H1 (cell line): Measurements from ENCODE around the gene PPCDC. TPM values are rescaled to one million over a fixed set of nuclear protein-coding genes. Genes with fewer than 3 reads are reported as not detected.
A peak's percentile ranks its signal among the peaks of the same experiment; 100 is the strongest.

Experiments
- BACH1 ChIP-seq: IDR thresholded peaks from 2 replicates; pipeline ENCODE4 v1.6.1; 2012; ENCODE audit warnings: low read length, improper control_type of control experiment
- BRCA1 ChIP-seq: IDR thresholded peaks from 2 replicates; pipeline ENCODE4 v1.6.1; 2012; ENCODE audit warnings: low read depth, low read length, improper control_type of control experiment
- CHD2 ChIP-seq: IDR thresholded peaks from 2 replicates; pipeline ENCODE4 v1.6.1; 2012; ENCODE audit warnings: low read length, improper control_type of control experiment
- CREB1 ChIP-seq: IDR thresholded peaks from 2 replicates; pipeline ENCODE4 v1.6.1; 2012; ENCODE audit warnings: inconsistent platforms
- E2F6 ChIP-seq: IDR thresholded peaks from 2 replicates; pipeline ENCODE4 v1.6.1; 2012; ENCODE audit warnings: inconsistent platforms
- GABPA ChIP-seq: IDR thresholded peaks from 2 replicates; pipeline ENCODE4 v1.6.1; 2011; ENCODE audit warnings: mild to moderate bottlenecking, low read length, moderate library complexity, borderline replicate concordance; ENCODE audit not compliant: insufficient read depth
- HDAC2 ChIP-seq, 2 experiments: fragments of 300-600 bp in 1 of 2; sonication (generic) in 1 of 2; IDR thresholded peaks; 2 replicates each; pipeline ENCODE4 v1.6.1; 2011 to 2012; ENCODE audit warnings: low read depth in 2 of 2, low read length in 2 of 2, mild to moderate bottlenecking in 2 of 2, moderate library complexity in 2 of 2, borderline replicate concordance in 1 of 2, inconsistent platforms in 1 of 2
- JUN ChIP-seq: IDR thresholded peaks from 2 replicates; pipeline ENCODE4 v1.6.1; 2011; ENCODE audit warnings: low read depth, mild to moderate bottlenecking, improper control_type of control experiment, low read length
- KDM1A ChIP-seq: fragments of 200-600, 300-600 bp; sonication (generic); IDR thresholded peaks from 2 replicates; pipeline ENCODE4 v1.7.1; 2016; ENCODE audit warnings: mild to moderate bottlenecking, low read length, borderline replicate concordance
- KDM4A ChIP-seq: IDR thresholded peaks from one replicate; pipeline ENCODE4 v1.7.1; 2012; ENCODE audit warnings: low read depth, mild to moderate bottlenecking, moderate library complexity, low read length, inconsistent platforms; ENCODE audit not compliant: severe bottlenecking
- PHF8 ChIP-seq: fragments of 200-600 bp; sonication (generic); conservative IDR thresholded peaks from 2 replicates; pipeline ENCODE4 v1.7.1; 2012; ENCODE audit warnings: low read depth, mild to moderate bottlenecking, inconsistent platforms, low read length, moderate library complexity
- SIN3A ChIP-seq, 2 experiments: IDR thresholded peaks in 1 of 2; conservative IDR thresholded peaks in 1 of 2; 2 replicates each; pipeline ENCODE4 v1.6.1; 2011 to 2012; ENCODE audit warnings: low read length in 2 of 2, improper control_type of control experiment in 1 of 2, low read depth in 1 of 2, mild to moderate bottlenecking in 1 of 2
- TAF1 ChIP-seq: IDR thresholded peaks from 2 replicates; pipeline ENCODE4 v1.6.1; 2011; ENCODE audit warnings: mild to moderate bottlenecking, low read depth, low read length
- TBP ChIP-seq: IDR thresholded peaks from 2 replicates; pipeline ENCODE4 v1.6.1; 2011; ENCODE audit warnings: low read depth, low read length, improper control_type of control experiment
- TEAD4 ChIP-seq: IDR thresholded peaks from 2 replicates; pipeline ENCODE4 v1.6.1; 2012; ENCODE audit warnings: low read depth, low read length, inconsistent platforms, mixed read lengths
- YY1 ChIP-seq: IDR thresholded peaks from 2 replicates; pipeline ENCODE4 v1.6.1; 2011; ENCODE audit warnings: low read depth, mild to moderate bottlenecking, low read length
- ZNF274 ChIP-seq: IDR thresholded peaks from 2 replicates; pipeline ENCODE4 v1.7.0; 2012; ENCODE audit warnings: low read length, borderline replicate concordance; ENCODE audit errors: extremely low read depth
- polyA plus RNA-seq, 7 experiments: library from polyadenylated mRNA; depleted of rRNA in 3 of 7; stranded (reverse) in 5 of 7; unstranded in 2 of 7; fragments of >200 nt in 5 of 7; fragments of 200-250 nt in 2 of 7; gene quantifications; 1 replicate in 5 of 7; 2 replicates in 1 of 7; 4 replicates in 1 of 7; pipeline versions ENCODE4 v1.2.1 to v1.2.3, GENCODE V29; 2011 to 2013; ENCODE audit warnings: missing spikeins in 2 of 7, mixed read lengths in 2 of 7
- total RNA-seq: library from RNA; stranded (reverse); fragmentation: NEBNext Ultra II Directional; extraction: Animal tissue kit (Norgen Biotek cat#: 25700); gene quantifications from 2 replicates; pipeline ENCODE4 v1.2.1, GENCODE V29; 2021

The PPCDC gene
- total and polyA plus RNA-seq, 2 of the 8 experiments (the other 6 are each of a cell fraction or from before 2014, with no cell fraction given), result 11.3 to 29.7 TPM

GRCh38 chr15:74995182-74995778 lies 28.1 kb upstream of the PPCDC start, which contains the start of gene SCAMP5 (continued):
- TF ChIP-seq PHF8 (peak; percentile 68; the same call in 1 of the 2 replicates), TEAD4 (peak; percentile 78), JUN (no peak), HDAC2 (IDR thresholded peaks at IDR 0.05; ENCODE audit: borderline replicate concordance in 1 of 2, low read depth in 2 of 2, low read length in 2 of 2) (0 out of 4 replicates have a peak, but pooled peaks of 1 of the 2 experiments have one; percentile 66), ZNF274 (no peak), BRCA1 (peak; percentile 97), CREB1 (peak; percentile 52), KDM1A (peak; percentile 83), TBP (0 out of 2 replicates have a peak, but pooled peaks have one; percentile 32), GABPA (peak; percentile 35; the same call in 1 of the 2 replicates), TAF1 (peak; percentile 71), CHD2 (peak; percentile 98), BACH1 (no peak), KDM4A (peak; percentile 80), E2F6 (0 out of 2 replicates have a peak, but pooled peaks have one; percentile 19), SIN3A (conservative IDR thresholded peaks at IDR 0.05 in 1 of 2, IDR thresholded peaks at IDR 0.05 in 1 of 2; ENCODE audit: low read depth in 1 of 2, low read length in 2 of 2) (peak; percentile 96 to 97), YY1 (peak; percentile 45; the same call in 1 of the 2 replicates)
